HepG2 (cell line): Measurements from ENCODE around the gene GH2.
"Not testable (repeated sequence)": the region's sequence is repeated elsewhere in the genome, so short reads cannot be mapped to it uniquely, and the experiment has no call there.

Experiments used
- CBX2 ChIP-seq, 2 experiments: fragments of 200-600 bp in 1 of 2; sonication (generic); formaldehyde crosslinking in 1 of 2; IDR thresholded peaks; 2 replicates each; pipeline versions ENCODE4 v1.7.0 to v1.8.1; 2018 to 2022; ENCODE audit warnings: low read depth in 2 of 2, low read length in 1 of 2, mild to moderate bottlenecking in 1 of 2, missing genetic modification reagents in 1 of 2
- CENPT ChIP-seq: sonication (generic); formaldehyde crosslinking; IDR thresholded peaks from 2 replicates; pipeline ENCODE4 v1.8.0; 2022; ENCODE audit warnings: low read depth, mild to moderate bottlenecking, moderate library complexity, missing genetic modification reagents
- CTCF ChIP-seq: sonication (generic); formaldehyde crosslinking; IDR thresholded peaks from 2 replicates; pipeline ENCODE4 v1.5.0; 2020; ENCODE audit warnings: mild to moderate bottlenecking, missing genetic modification reagents, moderate library complexity
- DPF2 ChIP-seq: sonication (generic); formaldehyde crosslinking; IDR thresholded peaks from 2 replicates; pipeline ENCODE4 v1.4.0; 2020; ENCODE audit warnings: mild to moderate bottlenecking, low read depth, missing genetic modification reagents, borderline replicate concordance
- KDM1A ChIP-seq: IDR thresholded peaks from 2 replicates; pipeline ENCODE4 v1.6.1; 2016; ENCODE audit warnings: missing compliant biosample characterization
- NFIC ChIP-seq: IDR thresholded peaks from 2 replicates; pipeline ENCODE4 v1.6.1; 2012; ENCODE audit warnings: mild to moderate bottlenecking, low read length, inconsistent platforms
- PRDM4 ChIP-seq: sonication (generic); formaldehyde crosslinking; IDR thresholded peaks from 2 replicates; pipeline ENCODE4 v1.9.0; 2021; ENCODE audit warnings: missing genetic modification reagents, borderline replicate concordance
- ZFP36 ChIP-seq: fragments of 150-350 bp; IDR thresholded peaks from 2 replicates; pipeline ENCODE4 v1.6.1; 2018; ENCODE audit warnings: borderline replicate concordance, low read length, low read depth; ENCODE audit not compliant: partially characterized antibody
- ZNF556 ChIP-seq: sonication (generic); formaldehyde crosslinking; IDR thresholded peaks from 2 replicates; pipeline ENCODE4 v1.4.0; 2020; ENCODE audit warnings: mild to moderate bottlenecking, missing genetic modification reagents, borderline replicate concordance
- ZZZ3 ChIP-seq: sonication (generic); formaldehyde crosslinking; IDR thresholded peaks from 2 replicates; pipeline ENCODE4 v1.4.0; 2020; ENCODE audit warnings: missing genetic modification reagents, mild to moderate bottlenecking, borderline replicate concordance
- TF ChIP-seq, protein P1 (sequence below): sonication (generic); formaldehyde crosslinking; IDR thresholded peaks from 2 replicates; pipeline ENCODE4 v1.5.0; 2020; ENCODE audit warnings: missing genetic modification reagents
- TF ChIP-seq, protein P2 (sequence below): sonication (generic); formaldehyde crosslinking; IDR thresholded peaks from 2 replicates; pipeline ENCODE4 v1.5.0; 2020; ENCODE audit warnings: missing genetic modification reagents, mild to moderate bottlenecking, borderline replicate concordance

DNA sequence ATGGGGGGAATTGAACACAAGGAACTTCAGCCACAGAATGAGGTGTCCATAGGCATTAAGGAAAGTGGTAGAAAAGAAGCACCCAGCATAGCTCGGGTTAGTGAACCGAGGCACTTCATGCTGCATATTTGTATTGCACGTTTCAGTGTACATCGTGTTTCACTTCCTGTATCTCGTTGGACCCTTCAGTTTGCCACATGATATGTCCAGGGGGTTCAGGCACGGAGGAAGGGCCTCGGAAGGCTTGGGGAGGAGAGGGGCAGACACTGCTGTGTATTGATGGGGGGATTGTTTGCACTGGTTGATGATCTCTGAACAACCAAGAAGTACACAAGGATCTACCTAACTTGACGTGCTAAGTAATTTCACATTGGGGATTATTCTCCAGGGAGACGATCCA is 40.7 kb upstream of the GH2 start:
- not testable (repeated sequence) for TF ChIP-seq PRDM4 (CRISPR knock-in tag); NFIC; DPF2; CENPT; CTCF (CRISPR knock-in tag); ZZZ3 (CRISPR knock-in tag); ZNF556; ZFP36; CBX2 (IDR thresholded peaks at IDR 0.05; ENCODE audit: low read depth, low read length); CBX2 (CRISPR knock-in tag; IDR thresholded peaks at IDR 0.05; ENCODE audit: low read depth); KDM1A (CRISPR knock-in tag)
- TF ChIP-seq, protein P1, sequence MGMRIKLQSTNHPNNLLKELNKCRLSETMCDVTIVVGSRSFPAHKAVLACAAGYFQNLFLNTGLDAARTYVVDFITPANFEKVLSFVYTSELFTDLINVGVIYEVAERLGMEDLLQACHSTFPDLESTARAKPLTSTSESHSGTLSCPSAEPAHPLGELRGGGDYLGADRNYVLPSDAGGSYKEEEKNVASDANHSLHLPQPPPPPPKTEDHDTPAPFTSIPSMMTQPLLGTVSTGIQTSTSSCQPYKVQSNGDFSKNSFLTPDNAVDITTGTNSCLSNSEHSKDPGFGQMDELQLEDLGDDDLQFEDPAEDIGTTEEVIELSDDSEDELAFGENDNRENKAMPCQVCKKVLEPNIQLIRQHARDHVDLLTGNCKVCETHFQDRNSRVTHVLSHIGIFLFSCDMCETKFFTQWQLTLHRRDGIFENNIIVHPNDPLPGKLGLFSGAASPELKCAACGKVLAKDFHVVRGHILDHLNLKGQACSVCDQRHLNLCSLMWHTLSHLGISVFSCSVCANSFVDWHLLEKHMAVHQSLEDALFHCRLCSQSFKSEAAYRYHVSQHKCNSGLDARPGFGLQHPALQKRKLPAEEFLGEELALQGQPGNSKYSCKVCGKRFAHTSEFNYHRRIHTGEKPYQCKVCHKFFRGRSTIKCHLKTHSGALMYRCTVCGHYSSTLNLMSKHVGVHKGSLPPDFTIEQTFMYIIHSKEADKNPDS (CRISPR knock-in tag): not testable (repeated sequence)
- TF ChIP-seq, protein P2, sequence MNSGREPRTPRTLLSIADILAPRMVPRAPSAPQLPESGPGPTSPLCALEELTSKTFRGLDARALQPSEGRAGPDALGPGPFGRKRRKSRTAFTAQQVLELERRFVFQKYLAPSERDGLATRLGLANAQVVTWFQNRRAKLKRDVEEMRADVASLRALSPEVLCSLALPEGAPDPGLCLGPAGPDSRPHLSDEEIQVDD (CRISPR knock-in tag): not testable (repeated sequence)
